Stimulated activated naive CD8-positive, alpha-beta T cell treated with anti-CD3 and anti-CD28 coated beads, Interleukin-15, Interleukin-2, amounts not matched to agents 100 ng/mL and 50 ng/mL, for 24 hours (primary cell): ENCODE results near the gene ATXN7L3B.

Experiments
- H3K27ac Mint-ChIP-seq: one replicate; pipeline ENCODE4 v1.8.0; 2021; ENCODE audit warnings: mild to moderate bottlenecking, mixed read lengths
- H3K27me3 Mint-ChIP-seq: one replicate; pipeline ENCODE4 v1.8.0; 2021; ENCODE audit warnings: mixed read lengths
- H3K36me3 Mint-ChIP-seq: one replicate; pipeline ENCODE4 v1.8.0; 2021; ENCODE audit warnings: low read depth, mixed read lengths
- H3K4me1 Mint-ChIP-seq: one replicate; pipeline ENCODE4 v1.8.0; 2021; ENCODE audit warnings: low read depth, mixed read lengths
- H3K4me3 Mint-ChIP-seq: one replicate; pipeline ENCODE4 v1.8.0; 2021; ENCODE audit warnings: mild to moderate bottlenecking, mixed read lengths
- H3K9me3 Mint-ChIP-seq: one replicate; pipeline ENCODE4 v1.8.0; 2021; ENCODE audit warnings: mixed read lengths

The ATXN7L3B gene

DNA sequence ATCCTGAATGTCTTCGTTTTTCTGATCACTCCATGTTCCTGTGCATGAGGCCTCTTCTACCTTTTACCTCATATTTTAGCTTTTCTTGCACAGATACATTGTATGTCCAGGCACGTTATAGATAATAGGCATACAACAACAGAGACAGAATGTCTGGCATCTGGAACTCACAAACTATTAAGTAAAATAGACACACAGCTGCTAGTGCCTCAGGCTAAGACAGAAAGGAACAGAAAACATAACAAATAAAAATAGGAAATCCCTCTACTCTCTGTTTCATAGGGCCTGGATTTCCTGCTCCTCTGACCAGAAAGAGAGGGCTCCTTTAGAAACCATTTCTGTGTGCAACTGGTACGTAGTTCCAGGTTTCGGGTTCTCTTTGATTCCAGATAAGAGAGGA, 48.6 kb downstream of the ATXN7L3B start:
- Mint-ChIP-seq H3K27ac (no peak overlapping the region), H3K4me3 (no peak overlapping the region), H3K4me1 (no peaks in the 10 kb centered on the region), H3K9me3 (no peaks in the 10 kb centered on the region), H3K27me3 (no peaks in the 10 kb centered on the region), H3K36me3 (no peaks in the 10 kb centered on the region)
